Endothelial cell of umbilical vein (primary cell): ENCODE measurements around the gene MUC2. TPM values are rescaled to one million over a fixed set of nuclear protein-coding genes. Genes with fewer than 3 reads are reported as not detected.

Source experiments
- BruUV-seq: library from RNA; stranded (reverse); fragments of 400-500 nt; replicated peaks from 2 replicates; lab custom pipeline; 2021; lab: Mats Ljungman, UMichigan
- CTCF ChIA-PET: fragments of 300-600, 350-600 bp; sonication (Branson Sonifier 250); formaldehyde crosslinking; loops from one replicate; lab custom pipeline; 2021; ENCODE audit warnings: antibody characterized with exemption, inconsistent platforms; lab: Charles Lee
- POLR2A ChIA-PET: fragments of 300-600, 350-600 bp; sonication (Branson Sonifier 250); formaldehyde crosslinking; loops from one replicate; lab custom pipeline; 2021; ENCODE audit warnings: antibody characterized with exemption, inconsistent platforms; lab: Charles Lee
- DNase-seq: peaks from one replicate; pipeline ENCODE4 v3.0.0-alpha.2; 2011; ENCODE audit warnings: low read depth, low spot score
- FAIRE-seq: peaks from 2 replicates; lab custom pipeline; 2011; peaks lifted over from hg19 to GRCh38; lab: Jason Lieb, UNC
- H2AFZ ChIP-seq: 2 replicates; pipeline ENCODE4 v1.6.0; 2012; ENCODE audit warnings: low read depth, low read length, control low read depth, inconsistent platforms
- H3K27ac ChIP-seq: 2 replicates; pipeline ENCODE4 v1.5.1; 2011; ENCODE audit warnings: low read depth, mild to moderate bottlenecking, control low read depth, low read length, moderate library complexity; ENCODE audit not compliant: insufficient read depth
- H3K27me3 ChIP-seq, 2 experiments: 2 replicates each; pipeline versions ENCODE4 v1.6.0 to v1.6.1; 2011; ENCODE audit warnings: low read length in 2 of 2, mixed read lengths in 1 of 2; ENCODE audit not compliant: control insufficient read depth in 2 of 2, insufficient read depth in 2 of 2
- H3K36me3 ChIP-seq, 2 experiments: 2 replicates in 1 of 2; 3 replicates in 1 of 2; pipeline ENCODE4 v1.5.1; 2011; ENCODE audit warnings: low read length in 2 of 2, mild to moderate bottlenecking in 1 of 2, moderate library complexity in 1 of 2; ENCODE audit not compliant: control insufficient read depth in 2 of 2, insufficient read depth in 2 of 2; ENCODE audit errors: extremely low read depth in 1 of 2
- H3K4me1 ChIP-seq: 3 replicates; pipeline ENCODE4 v1.5.1; 2011; ENCODE audit warnings: mild to moderate bottlenecking, low read length; ENCODE audit not compliant: control insufficient read depth, insufficient read depth; ENCODE audit errors: extremely low read depth
- H3K4me2 ChIP-seq: 2 replicates; pipeline ENCODE4 v1.6.1; 2011; ENCODE audit warnings: low read length, control low read depth, mixed read lengths; ENCODE audit not compliant: insufficient read depth
- H3K4me3 ChIP-seq, 3 experiments: fragments of 200-600 bp in 1 of 3; sonication (generic), shearing (Covaris generic) in 1 of 3; replicated peaks in 1 of 3; 2 replicates each; pipeline ENCODE4 v1.5.1; 2011 to 2016; ENCODE audit warnings: control low read depth in 3 of 3, low read length in 3 of 3, mild to moderate bottlenecking in 2 of 3, inconsistent platforms in 1 of 3, low read depth in 1 of 3, moderate library complexity in 1 of 3; ENCODE audit not compliant: insufficient read depth in 1 of 3
- H3K79me2 ChIP-seq: 2 replicates; pipeline ENCODE4 v1.6.0; 2012; ENCODE audit warnings: low read length, inconsistent platforms; ENCODE audit not compliant: control insufficient read depth, insufficient read depth
- H3K9ac ChIP-seq: replicated peaks from 2 replicates; pipeline ENCODE3; 2011; ENCODE audit warnings: low read length, control low read depth; ENCODE audit not compliant: insufficient read depth; ENCODE audit errors: extremely low read depth
- H3K9me1 ChIP-seq: replicated peaks from 3 replicates; pipeline ENCODE4 v1.6.0; 2011; ENCODE audit warnings: mild to moderate bottlenecking, low read length; ENCODE audit not compliant: control insufficient read depth, insufficient read depth; ENCODE audit errors: extremely low read depth
- H3K9me3 ChIP-seq: replicated peaks from 2 replicates; pipeline ENCODE4 v1.5.1; 2012; ENCODE audit warnings: low read length, inconsistent platforms; ENCODE audit not compliant: control insufficient read depth, insufficient read depth
- H4K20me1 ChIP-seq: replicated peaks from 2 replicates; pipeline ENCODE3; 2011; ENCODE audit warnings: mild to moderate bottlenecking, low read length; ENCODE audit not compliant: control insufficient read depth, insufficient read depth; ENCODE audit errors: extremely low read depth
- CTCF ChIP-seq, 2 donors: IDR thresholded peaks; 1 replicate in 1 of 2; 2 replicates in 1 of 2; pipeline ENCODE4 v1.5.1; 2011; ENCODE audit warnings: low read length in 2 of 2, mild to moderate bottlenecking in 2 of 2, moderate library complexity in 2 of 2, control low read depth in 1 of 2, inconsistent platforms in 1 of 2, low read depth in 1 of 2; ENCODE audit not compliant: insufficient read depth in 1 of 2; ENCODE audit errors: extremely low read depth in 1 of 2
- EZH2 ChIP-seq: IDR thresholded peaks from 2 replicates; pipeline ENCODE4 v1.6.1; 2012; ENCODE audit warnings: borderline replicate concordance, low read depth, mild to moderate bottlenecking, moderate library complexity, low read length, inconsistent platforms; ENCODE audit not compliant: severe bottlenecking
- FOS ChIP-seq: IDR thresholded peaks from 2 replicates; pipeline ENCODE4 v1.6.1; 2011; ENCODE audit warnings: mild to moderate bottlenecking, low read length, moderate library complexity, borderline replicate concordance; ENCODE audit not compliant: insufficient read depth
- GATA2 ChIP-seq: IDR thresholded peaks from 2 replicates; pipeline ENCODE4 v1.7.0; 2011; ENCODE audit warnings: low read depth, mild to moderate bottlenecking, moderate library complexity, mixed read lengths, low read length; ENCODE audit not compliant: insufficient read length, insufficient read depth
- JUN ChIP-seq: IDR thresholded peaks from 2 replicates; pipeline ENCODE4 v1.6.1; 2011; ENCODE audit warnings: borderline replicate concordance, low read depth; ENCODE audit not compliant: insufficient read length, insufficient read depth
- MAX ChIP-seq: IDR thresholded peaks from 2 replicates; pipeline ENCODE4 v1.6.1; 2011; ENCODE audit not compliant: insufficient read depth, insufficient read length
- MYC ChIP-seq: IDR thresholded peaks from one replicate; pipeline ENCODE4 v1.6.1; 2011; ENCODE audit warnings: mild to moderate bottlenecking, low read depth, low read length
- POLR2A ChIP-seq: IDR thresholded peaks from 2 replicates; pipeline ENCODE4 v1.6.1; 2012; ENCODE audit warnings: low read depth, mild to moderate bottlenecking, control low read depth, low read length
- POLR2AphosphoS5 ChIP-seq: IDR thresholded peaks from 2 replicates; pipeline ENCODE4 v1.6.1; 2012; ENCODE audit warnings: low read depth, mild to moderate bottlenecking, control low read depth, low read length, moderate library complexity; ENCODE audit not compliant: insufficient read depth
- dilution Hi-C: fragments of 300-500 bp; cut with MboI; formaldehyde crosslinking; loops from one replicate; pipeline ENCODE4 v1.15.0; 2019; ENCODE audit warnings: low sequenced_read_pairs; ENCODE audit not compliant: extremely low pct_ligation_motif_present
- intact Hi-C: fragments of 100-400 bp; cut with micrococcal nuclease; formaldehyde crosslinking; loops from one replicate; pipeline ENCODE4 v1.10.0; 2022
- polyA plus RNA-seq, 4 experiments: library from polyadenylated mRNA; depleted of rRNA in 3 of 4; stranded (reverse) in 3 of 4; unstranded in 1 of 4; fragments of >200 nt; gene quantifications; 2 replicates each; pipeline versions ENCODE4 v1.2.1 to v1.2.3, GENCODE V29; 2011 to 2012; ENCODE audit warnings: missing spikeins in 1 of 4
- total RNA-seq: library from RNA; stranded (reverse); gene quantifications from 2 replicates; pipeline ENCODE4 v1.2.3, GENCODE V29; 2021

MUC2 gene
- total and polyA plus RNA-seq, 2 donors (not counting 3 experiments of a cell fraction or from before 2014, with no cell fraction given): not detected

DNA sequence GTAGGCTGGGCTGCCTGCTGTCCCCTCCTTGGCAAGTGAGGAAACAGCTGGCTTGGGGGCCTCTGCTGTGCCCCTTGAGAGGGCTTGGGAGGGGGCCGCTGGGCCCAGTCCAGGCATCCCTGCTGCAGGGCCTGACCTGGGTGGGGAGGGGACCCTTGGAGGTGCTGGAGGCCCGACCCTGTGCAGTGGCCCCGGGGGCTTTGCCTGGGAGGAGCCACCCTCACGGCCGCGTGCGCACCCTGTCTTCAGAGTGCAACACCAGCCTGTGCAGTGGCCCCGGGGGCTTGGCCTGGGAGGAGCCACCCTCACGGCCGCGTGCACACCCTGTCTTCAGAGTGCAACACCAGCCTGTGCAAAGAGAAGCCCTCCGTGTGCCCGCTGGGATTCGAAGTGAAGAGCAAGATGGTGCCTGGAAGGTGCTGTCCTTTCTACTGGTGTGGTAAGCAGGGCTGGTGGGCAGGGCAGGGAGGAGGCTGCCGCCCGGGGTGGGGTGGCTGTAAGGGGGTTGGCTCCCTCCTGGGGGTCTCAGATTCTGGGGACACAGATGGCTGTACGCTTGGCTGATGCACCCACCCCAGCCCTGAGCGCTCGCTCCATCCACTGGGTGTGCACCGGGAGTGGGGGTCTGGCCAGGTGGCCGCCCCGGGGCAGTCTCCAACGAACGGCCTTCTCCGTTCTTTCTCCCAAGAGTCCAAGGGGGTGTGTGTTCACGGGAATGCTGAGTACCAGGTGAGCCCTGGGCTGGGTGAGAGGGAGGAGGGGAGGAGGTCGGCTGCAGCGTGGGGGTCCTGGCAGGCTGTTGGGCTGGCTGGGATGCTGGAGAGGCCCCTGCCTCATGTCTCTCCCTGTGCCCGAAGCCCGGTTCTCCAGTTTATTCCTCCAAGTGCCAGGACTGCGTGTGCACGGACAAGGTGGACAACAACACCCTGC, 32.9 kb downstream of the MUC2 start:
- no peaks in the 10 kb centered on the region for H3K9me3 ChIP-seq

GRCh38 chr11:1108246-1108900, 33.7 kb downstream of the MUC2 start:
- TF ChIP-seq GATA2 (no peak), MYC (no peak), POLR2AphosphoS5 (no peak), MAX (no peak), CTCF (IDR thresholded peaks at IDR 0.05; ENCODE audit: extremely low read depth in 1 of 2, insufficient read depth in 1 of 2, low read depth in 1 of 2, low read length in 2 of 2) (no peak), EZH2 (no peak), JUN (no peak), FOS (no peak), POLR2A (no peak)
- DNase-seq (no peak), FAIRE-seq (no peak)
- Histone ChIP-seq H3K79me2 (no peaks in the 10 kb centered on the region), H3K9me3 (no peaks in the 10 kb centered on the region), H3K9ac (no peak overlapping the region), H3K36me3 (no peaks in the 10 kb centered on the region), H3K4me3 (no peak overlapping the region), H3K27ac (no peak overlapping the region), H3K27me3 (no peaks in the 10 kb centered on the region), H4K20me1 (no peaks in the 10 kb centered on the region), H3K4me2 (no peak overlapping the region), H3K4me1 (no peaks in the 10 kb centered on the region), H2AFZ (no peak overlapping the region), H3K9me1 (no peaks in the 10 kb centered on the region)
- intact Hi-C loops (no loop called here), dilution Hi-C loops (no loop called here)
- ChIA-PET POLR2A (no interaction called here), CTCF (no interaction called here)
- BruUV-seq: no TSS peak

More for the DNA sequence above, 32.9 kb downstream of the MUC2 start:
- H4K20me1 ChIP-seq: no peaks in the 10 kb centered on the region
- BruUV-seq: no TSS peak
- H3K36me3 ChIP-seq: no peaks in the 10 kb centered on the region
- no peak overlapping the region for H3K9ac ChIP-seq
- no peak overlapping the region for H3K27ac ChIP-seq
- no peaks in the 10 kb centered on the region for H3K79me2 ChIP-seq
- ChIA-PET CTCF (no interaction called here), POLR2A (no interaction called here)
- no peak overlapping the region for H3K4me3 ChIP-seq
- FAIRE-seq: no peak
- no peaks in the 10 kb centered on the region for H3K27me3 ChIP-seq
- H3K9me1 ChIP-seq: no peaks in the 10 kb centered on the region
- no peaks in the 10 kb centered on the region for H3K4me1 ChIP-seq
- H3K4me2 ChIP-seq: no peak overlapping the region
- no peak for DNase-seq
- intact Hi-C loops: no loop called here
- no peak overlapping the region for H2AFZ ChIP-seq
- dilution Hi-C loops: no loop called here
- TF ChIP-seq FOS: no peak
- no peak for TF ChIP-seq POLR2A
